Karpas-422 (cell line): ENCODE data around the gene PRKCE. TPM values are rescaled to one million over a fixed set of nuclear protein-coding genes. Genes with fewer than 3 reads are reported as not detected.

Experiments
- DNase-seq: peaks from one replicate; pipeline ENCODE4 v3.0.0-alpha.2; 2015
- H2AFZ ChIP-seq: fragments of 200-600 bp; sonication (generic); 2 replicates; pipeline ENCODE4 v1.6.1; 2014; ENCODE audit warnings: antibody characterized with exemption, low read length, mixed read lengths
- H3K27ac ChIP-seq: fragments of 200-600 bp; sonication (generic); 2 replicates; pipeline ENCODE4 v1.5.1; 2014; ENCODE audit warnings: mild to moderate bottlenecking, low read length, moderate library complexity
- H3K27me3 ChIP-seq: fragments of 200-600 bp; sonication (generic); 2 replicates; pipeline ENCODE4 v1.6.1; 2014; ENCODE audit warnings: low read length, mixed read lengths
- H3K36me3 ChIP-seq: fragments of 200-600 bp; sonication (generic); 2 replicates; pipeline ENCODE4 v1.6.1; 2014; ENCODE audit warnings: low read length, mixed read lengths; ENCODE audit not compliant: insufficient read depth
- H3K4me1 ChIP-seq: fragments of 200-600 bp; sonication (generic); 2 replicates; pipeline ENCODE4 v1.6.1; 2014; ENCODE audit warnings: mild to moderate bottlenecking, low read length, mixed read lengths
- H3K4me2 ChIP-seq: fragments of 200-600 bp; sonication (generic); 2 replicates; pipeline ENCODE4 v1.6.1; 2014; ENCODE audit warnings: low read length, low read depth, mild to moderate bottlenecking; ENCODE audit not compliant: poor library complexity, severe bottlenecking
- H3K4me3 ChIP-seq: fragments of 200-600 bp; sonication (generic); 2 replicates; pipeline ENCODE4 v1.5.1; 2014; ENCODE audit warnings: mild to moderate bottlenecking, antibody characterized with exemption, low read length, mixed read lengths
- H3K79me2 ChIP-seq: fragments of 200-600 bp; sonication (generic); 2 replicates; pipeline ENCODE4 v1.6.1; 2014; ENCODE audit warnings: mild to moderate bottlenecking, low read length, mixed read lengths
- H3K9ac ChIP-seq: fragments of 200-600 bp; sonication (generic); 2 replicates; pipeline ENCODE4 v1.6.0; 2014; ENCODE audit warnings: low read length
- H3K9me2 ChIP-seq: fragments of 200-600 bp; sonication (generic), shearing (Covaris generic); replicated peaks from 2 replicates; pipeline ENCODE4 v1.6.0; 2014; ENCODE audit warnings: mild to moderate bottlenecking, low read length, moderate library complexity; ENCODE audit not compliant: insufficient read depth
- H3K9me3 ChIP-seq: fragments of 300-700, 200-600 bp; sonication (generic); 2 replicates; pipeline ENCODE4 v1.6.1; 2014; ENCODE audit warnings: low read length, mixed read lengths
- H4K20me1 ChIP-seq: fragments of 200-600 bp; sonication (generic); 2 replicates; pipeline ENCODE4 v1.6.1; 2014; ENCODE audit warnings: mild to moderate bottlenecking, antibody characterized with exemption, low read length, low read depth; ENCODE audit not compliant: insufficient read depth
- total RNA-seq: library from RNA; depleted of rRNA; stranded (reverse); fragments of >200 nt; shearing (Covaris generic); gene quantifications from 2 replicates; pipeline ENCODE4 v1.2.3, GENCODE V29; 2014; ENCODE audit warnings: low replicate concordance

The PRKCE gene
- total RNA-seq, 1 experiment from 2014 or later = 61.8 TPM

GRCh38 chr2:45988879-45989278 is 337.4 kb downstream of the PRKCE start:
- Histone ChIP-seq H4K20me1 (no peaks in the 10 kb centered on the region), H3K79me2 (peaks cover 4% of the 10 kb centered on the region; the same call in 1 of the 2 replicates), H3K4me3 (no peak overlapping the region), H3K4me2 (no peak overlapping the region), H3K9me3 (no peaks in the 10 kb centered on the region), H3K27me3 (no peaks in the 10 kb centered on the region), H2AFZ (no peak overlapping the region), H3K36me3 (peaks cover 20% of the 10 kb centered on the region; the same call in 1 of the 2 replicates), H3K27ac (no peak overlapping the region), H3K9ac (no peak overlapping the region), H3K9me2 (no peaks in the 10 kb centered on the region), H3K4me1 (peaks cover 10% of the 10 kb centered on the region)
- no peak for DNase-seq

GRCh38 chr2:45990131-45990530 is 338.7 kb downstream of the PRKCE start:
- no peaks in the 10 kb centered on the region for H3K9me3 ChIP-seq
- peaks cover 30% of the 10 kb centered on the region; the same call in 1 of the 2 replicates for H3K36me3 ChIP-seq
- H2AFZ ChIP-seq = no peak overlapping the region
- no peak for DNase-seq
- H3K4me2 ChIP-seq = no peak overlapping the region
- no peak overlapping the region for H3K4me3 ChIP-seq
- no peak overlapping the region for H3K9ac ChIP-seq
- H3K27me3 ChIP-seq = no peaks in the 10 kb centered on the region
- peaks cover 14% of the 10 kb centered on the region for H3K79me2 ChIP-seq
- H3K4me1 ChIP-seq = peaks cover 10% of the 10 kb centered on the region
- H3K27ac ChIP-seq = no peak overlapping the region
- no peaks in the 10 kb centered on the region for H3K9me2 ChIP-seq
- no peaks in the 10 kb centered on the region for H4K20me1 ChIP-seq

- Histone ChIP-seq H3K9ac (no peak overlapping the region), H3K9me3 (no peaks in the 10 kb centered on the region), H4K20me1 (no peaks in the 10 kb centered on the region), H3K79me2 (peaks cover 35% of the 10 kb centered on the region), H3K27ac (no peak overlapping the region), H2AFZ (no peak overlapping the region), H3K27me3 (no peaks in the 10 kb centered on the region), H3K4me3 (no peak overlapping the region), H3K36me3 (peaks cover 23% of the 10 kb centered on the region; the same call in 1 of the 2 replicates), H3K9me2 (no peaks in the 10 kb centered on the region), H3K4me1 (peaks cover 10% of the 10 kb centered on the region), H3K4me2 (no peak overlapping the region)
- no peak for DNase-seq
Observed at GRCh38 chr2:45992021-45992740, 340.7 kb downstream of the PRKCE start.

- no peaks in the 10 kb centered on the region for H3K27me3 ChIP-seq
- H3K36me3 ChIP-seq = peaks cover 23% of the 10 kb centered on the region; the same call in 1 of the 2 replicates
- no peak for DNase-seq
- H3K9me3 ChIP-seq = no peaks in the 10 kb centered on the region
- no peak overlapping the region for H3K4me2 ChIP-seq
- H2AFZ ChIP-seq = no peak overlapping the region
- H3K9me2 ChIP-seq = no peaks in the 10 kb centered on the region
- H3K4me3 ChIP-seq = no peak overlapping the region
- H3K79me2 ChIP-seq = peaks cover 38% of the 10 kb centered on the region
- peak overlapping the region; percentile 12; the same call in 1 of the 2 replicates for H3K27ac ChIP-seq
- no peak overlapping the region for H3K9ac ChIP-seq
- H4K20me1 ChIP-seq = no peaks in the 10 kb centered on the region
- H3K4me1 ChIP-seq = peaks cover 10% of the 10 kb centered on the region
Observed at GRCh38 chr2:45992741-45993475, 341.4 kb downstream of the PRKCE start.

- Histone ChIP-seq H3K9me3 (no peaks in the 10 kb centered on the region), H3K79me2 (peaks cover 44% of the 10 kb centered on the region), H3K9me2 (no peaks in the 10 kb centered on the region), H3K4me2 (no peak overlapping the region), H4K20me1 (no peaks in the 10 kb centered on the region), H3K27ac (peak overlapping the region; percentile 12; the same call in 1 of the 2 replicates), H2AFZ (no peak overlapping the region), H3K36me3 (peaks cover 19% of the 10 kb centered on the region; the same call in 1 of the 2 replicates), H3K4me1 (peaks cover 10% of the 10 kb centered on the region), H3K27me3 (no peaks in the 10 kb centered on the region), H3K4me3 (no peak overlapping the region), H3K9ac (no peak overlapping the region)
- DNase-seq = peak; percentile 88
Observed at GRCh38 chr2:45993476-45993991, 342.1 kb downstream of the PRKCE start.

- Histone ChIP-seq H3K9me2 (no peaks in the 10 kb centered on the region), H3K79me2 (peaks cover 48% of the 10 kb centered on the region), H4K20me1 (no peaks in the 10 kb centered on the region), H3K4me2 (no peak overlapping the region), H3K36me3 (peaks cover 17% of the 10 kb centered on the region; the same call in 1 of the 2 replicates), H3K4me3 (no peak overlapping the region), H3K27ac (no peak overlapping the region), H2AFZ (no peak overlapping the region), H3K27me3 (no peaks in the 10 kb centered on the region), H3K9me3 (no peaks in the 10 kb centered on the region), H3K9ac (no peak overlapping the region), H3K4me1 (peaks cover 10% of the 10 kb centered on the region)
- DNase-seq = no peak
Observed at GRCh38 chr2:45994060-45994459, 342.6 kb downstream of the PRKCE start.

- Histone ChIP-seq H3K9me2 (no peaks in the 10 kb centered on the region), H3K9me3 (no peaks in the 10 kb centered on the region), H4K20me1 (no peaks in the 10 kb centered on the region), H2AFZ (no peak overlapping the region), H3K79me2 (peaks cover 44% of the 10 kb centered on the region), H3K9ac (no peak overlapping the region), H3K27me3 (no peaks in the 10 kb centered on the region), H3K27ac (no peak overlapping the region), H3K4me3 (no peak overlapping the region), H3K4me2 (no peak overlapping the region), H3K4me1 (peaks cover 18% of the 10 kb centered on the region), H3K36me3 (peaks cover 25% of the 10 kb centered on the region)
- DNase-seq = no peak
Observed at GRCh38 chr2:46000660-46001059, 349.2 kb downstream of the PRKCE start.

- no peak overlapping the region for H2AFZ ChIP-seq
- no peaks in the 10 kb centered on the region for H4K20me1 ChIP-seq
- H3K9ac ChIP-seq = no peak overlapping the region
- H3K9me3 ChIP-seq = no peaks in the 10 kb centered on the region
- H3K4me2 ChIP-seq = no peak overlapping the region
- no peak overlapping the region for H3K27ac ChIP-seq
- DNase-seq = no peak
- peaks cover 38% of the 10 kb centered on the region for H3K79me2 ChIP-seq
- no peaks in the 10 kb centered on the region for H3K9me2 ChIP-seq
- no peak overlapping the region for H3K4me3 ChIP-seq
- peaks cover 26% of the 10 kb centered on the region for H3K36me3 ChIP-seq
- no peaks in the 10 kb centered on the region for H3K27me3 ChIP-seq
- H3K4me1 ChIP-seq = peaks cover 18% of the 10 kb centered on the region
Observed at GRCh38 chr2:46001290-46001689, 349.8 kb downstream of the PRKCE start.
